HG03460 (cell line): Measurements from ENCODE around the gene SCARF2.

Experiments used
- ATAC-seq: cut with Tn5 transposase; IDR thresholded peaks from one replicate; pipeline ENCODE4 v1.9.1; 2021; ENCODE audit not compliant: unreplicated experiment

SCARF2 gene

DNA sequence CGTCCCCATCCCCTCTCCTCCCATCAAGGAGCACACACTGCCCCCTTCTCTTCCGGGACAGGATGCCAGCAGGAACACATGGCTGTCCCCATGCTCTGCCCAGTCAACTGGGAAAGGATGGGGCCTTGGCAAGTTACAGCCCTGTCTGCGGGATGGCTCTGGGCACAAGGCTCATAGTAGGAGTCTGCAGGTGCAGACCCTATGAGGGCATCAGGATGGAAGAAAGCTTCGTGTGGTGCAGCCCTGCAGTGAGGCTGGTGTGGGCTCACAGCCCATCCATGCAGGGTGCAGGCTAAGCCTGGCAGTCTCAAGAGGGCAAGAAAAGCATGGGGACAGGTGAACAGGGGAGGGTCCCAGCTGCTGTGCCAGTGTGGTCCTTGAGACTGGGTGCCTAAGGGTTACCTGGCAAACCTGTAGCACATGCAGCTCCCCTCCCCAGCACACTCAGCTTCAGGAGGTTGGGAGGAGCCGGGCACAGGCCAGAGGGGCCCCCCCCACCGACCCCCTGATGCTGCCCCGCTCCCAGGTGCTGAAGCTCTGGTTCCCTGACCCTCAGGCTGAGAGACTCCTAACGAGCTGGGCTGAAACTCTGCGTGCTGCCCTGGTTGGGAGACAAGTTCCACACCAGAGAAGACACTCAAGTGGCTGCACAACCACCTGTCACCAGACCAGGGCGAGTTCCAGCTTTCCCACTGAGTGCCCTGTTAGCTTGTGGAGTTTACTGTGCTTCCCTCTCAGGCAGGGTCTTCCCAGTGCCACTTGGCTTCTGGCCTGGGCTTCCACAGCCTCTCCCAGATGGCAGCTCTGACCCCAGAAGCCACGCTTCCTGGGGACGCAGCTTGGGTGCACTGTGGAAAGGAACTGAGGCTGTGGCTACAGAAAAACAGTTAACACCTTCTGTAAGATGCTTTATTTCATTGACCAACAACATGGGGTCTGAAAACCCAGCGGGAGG is 3.3 kb upstream of the SCARF2 start:
- no peak for ATAC-seq

DNA sequence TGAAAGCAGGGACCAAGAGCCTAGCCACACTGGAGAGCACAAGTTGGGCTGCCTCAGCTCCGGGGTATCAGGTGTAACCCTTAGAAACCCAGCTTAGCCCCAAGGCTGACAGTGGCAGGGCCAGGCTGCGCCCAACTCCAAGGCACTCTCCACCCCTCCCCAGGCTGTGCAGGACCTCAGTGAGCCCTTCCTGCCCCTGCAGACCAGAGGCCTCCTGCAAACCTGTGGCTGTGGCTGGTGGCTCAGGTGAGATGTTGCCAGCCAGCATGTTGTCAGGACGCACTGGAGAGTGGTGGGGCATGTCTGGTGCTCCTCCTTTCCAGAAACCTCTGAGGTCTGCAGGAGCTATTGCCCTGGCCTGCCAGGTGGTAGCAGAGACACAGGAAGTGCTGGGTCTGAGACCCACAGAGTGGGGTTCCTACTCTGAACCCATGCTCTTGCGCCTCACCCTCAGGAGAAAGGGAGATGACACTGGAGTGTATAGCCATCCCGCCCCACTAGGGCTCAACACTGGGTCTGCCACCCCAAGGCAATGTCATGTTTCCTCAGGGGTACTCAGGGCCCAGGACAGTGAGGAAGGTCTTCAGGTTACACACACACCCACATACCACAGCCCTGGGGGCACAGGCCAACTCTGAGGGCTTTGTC is 2.4 kb upstream of the SCARF2 start:
- no peak for ATAC-seq

DNA sequence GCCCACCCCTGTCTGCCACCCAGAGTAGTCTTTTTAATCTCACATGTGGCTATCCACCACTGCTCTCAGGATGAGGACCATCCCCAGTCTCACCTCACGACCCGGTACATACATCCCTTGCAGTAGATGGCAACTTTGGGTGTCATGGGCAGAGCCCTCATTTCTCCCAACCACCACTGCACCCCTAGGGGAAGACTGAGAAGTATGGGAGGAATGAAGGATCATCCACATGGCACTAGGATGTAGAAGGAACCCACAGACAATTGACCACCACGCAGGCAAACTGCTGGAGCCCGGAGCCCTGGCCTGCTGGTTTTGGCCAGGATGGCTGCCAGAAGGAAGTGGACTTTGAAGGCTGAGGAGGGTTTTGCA is 1.9 kb upstream of the SCARF2 start:
- ATAC-seq, result no peak

DNA sequence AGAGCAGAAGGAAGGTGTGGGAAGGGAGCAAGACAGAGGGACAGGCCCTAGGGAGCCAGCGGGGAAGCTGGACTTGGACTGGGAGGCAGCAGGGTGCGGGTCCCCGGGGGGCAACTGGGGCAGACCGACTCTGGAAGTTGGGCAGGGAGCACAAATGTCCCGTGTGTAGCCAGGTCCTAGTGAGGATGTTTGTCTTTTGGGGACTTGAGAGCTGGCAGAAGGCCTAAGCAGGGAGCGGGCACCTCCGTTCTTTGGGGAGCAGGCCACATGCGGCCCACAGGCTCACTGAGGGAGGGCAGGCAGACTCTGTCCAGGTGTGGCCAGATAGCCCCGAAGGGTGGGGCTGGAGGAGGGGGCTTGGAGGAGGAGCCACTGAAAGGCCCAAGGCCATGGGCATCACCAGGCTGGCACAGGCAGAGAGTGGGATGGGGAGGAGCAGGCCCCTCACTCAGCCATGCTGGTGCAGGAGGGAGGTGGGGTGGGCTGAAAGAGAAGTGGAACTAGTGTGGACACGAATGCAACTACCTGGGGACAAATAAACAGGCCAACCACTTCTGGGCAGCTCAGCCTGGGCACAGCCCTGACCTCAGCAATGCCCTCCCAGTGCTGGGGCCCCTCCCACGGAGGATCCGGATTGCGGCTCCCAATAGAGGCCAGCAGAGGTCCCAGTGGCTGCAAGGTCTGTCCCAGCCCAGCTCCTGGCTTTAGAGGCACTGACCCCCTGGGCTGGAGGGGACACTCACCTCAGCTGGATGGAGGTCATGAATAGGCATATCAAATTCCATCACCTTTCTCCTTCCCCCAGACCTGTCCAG is 1.3 kb upstream of the SCARF2 start:
- ATAC-seq, result no peak

DNA sequence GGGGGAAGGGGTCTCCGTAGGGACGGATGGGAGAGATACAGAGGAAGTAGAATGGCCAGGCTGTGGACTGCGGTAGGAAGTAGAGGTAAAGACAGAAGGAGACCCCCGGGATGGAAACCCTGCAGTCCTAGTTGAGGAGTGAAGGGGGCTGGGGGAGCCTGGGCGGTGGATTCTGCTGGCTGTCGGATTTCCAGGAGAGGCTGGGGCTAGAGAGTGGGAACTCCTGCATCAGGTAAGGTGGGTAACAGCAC is 727 bp upstream of the SCARF2 start:
- no peak for ATAC-seq

DNA sequence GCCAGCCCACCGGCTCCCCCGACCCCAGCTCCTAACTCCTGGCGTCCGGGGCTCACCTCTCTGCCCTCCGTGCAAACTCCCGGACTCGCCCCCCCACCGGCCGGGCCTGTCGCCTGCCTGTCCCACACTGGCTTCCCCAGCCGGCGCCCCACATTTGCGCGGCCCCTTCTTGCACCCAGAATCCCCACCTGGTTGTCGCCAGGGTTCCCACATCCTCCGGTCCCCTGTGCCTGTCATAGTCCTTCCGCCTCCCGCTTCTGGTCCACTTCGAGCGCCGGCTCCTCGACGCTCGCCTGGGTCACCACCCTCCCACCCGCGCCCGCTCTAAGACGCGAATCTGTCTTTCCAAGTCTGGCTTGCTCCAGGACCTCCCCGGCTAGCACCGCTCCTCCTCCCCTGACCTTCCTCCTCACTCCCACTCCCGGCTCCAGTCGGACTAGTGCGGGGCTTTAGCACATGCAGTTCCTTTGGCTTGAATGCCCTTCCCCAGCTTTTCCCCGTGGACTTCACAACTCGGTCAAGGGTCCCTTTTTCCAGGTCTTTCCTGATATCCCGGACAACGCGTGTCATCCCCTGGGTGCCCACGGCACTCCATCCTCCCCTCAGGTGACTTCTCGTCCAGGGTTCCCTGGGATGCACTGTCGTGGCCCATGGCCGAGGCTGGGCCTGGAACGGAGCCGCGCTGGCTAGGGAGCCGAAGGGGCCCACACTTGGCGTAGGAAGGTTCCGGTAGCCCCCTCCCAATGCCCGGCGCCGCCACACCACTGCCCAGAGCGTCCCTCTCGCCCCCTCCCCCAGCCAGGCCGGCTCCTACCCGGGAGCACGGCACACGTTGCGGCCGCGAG is 635 bp downstream of the SCARF2 start:
- no peak for ATAC-seq

DNA sequence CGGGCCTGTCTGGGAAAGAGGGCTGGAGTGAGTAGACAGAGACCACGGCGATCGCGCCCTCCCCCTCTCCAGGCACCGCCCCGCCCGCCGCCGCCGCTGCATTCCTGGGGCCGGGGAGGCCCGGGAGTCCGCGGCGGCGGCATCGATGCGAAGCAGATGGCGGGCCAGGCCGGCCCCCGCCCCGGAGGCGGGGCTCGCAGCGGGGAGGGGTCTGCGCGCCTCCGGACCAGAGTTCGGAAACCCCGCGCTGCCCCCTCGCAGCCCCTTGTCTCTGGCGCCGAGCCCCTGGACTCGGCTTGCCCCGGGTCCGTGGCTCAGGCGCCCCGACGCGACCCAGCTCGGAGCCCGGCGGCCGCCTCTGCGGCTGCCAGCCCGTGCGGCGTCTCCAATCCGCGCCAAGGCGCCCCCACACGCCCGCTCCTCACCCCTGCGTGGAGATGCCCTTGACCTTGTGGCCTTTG is 1.3 kb downstream of the SCARF2 start:
- no peak for ATAC-seq

DNA sequence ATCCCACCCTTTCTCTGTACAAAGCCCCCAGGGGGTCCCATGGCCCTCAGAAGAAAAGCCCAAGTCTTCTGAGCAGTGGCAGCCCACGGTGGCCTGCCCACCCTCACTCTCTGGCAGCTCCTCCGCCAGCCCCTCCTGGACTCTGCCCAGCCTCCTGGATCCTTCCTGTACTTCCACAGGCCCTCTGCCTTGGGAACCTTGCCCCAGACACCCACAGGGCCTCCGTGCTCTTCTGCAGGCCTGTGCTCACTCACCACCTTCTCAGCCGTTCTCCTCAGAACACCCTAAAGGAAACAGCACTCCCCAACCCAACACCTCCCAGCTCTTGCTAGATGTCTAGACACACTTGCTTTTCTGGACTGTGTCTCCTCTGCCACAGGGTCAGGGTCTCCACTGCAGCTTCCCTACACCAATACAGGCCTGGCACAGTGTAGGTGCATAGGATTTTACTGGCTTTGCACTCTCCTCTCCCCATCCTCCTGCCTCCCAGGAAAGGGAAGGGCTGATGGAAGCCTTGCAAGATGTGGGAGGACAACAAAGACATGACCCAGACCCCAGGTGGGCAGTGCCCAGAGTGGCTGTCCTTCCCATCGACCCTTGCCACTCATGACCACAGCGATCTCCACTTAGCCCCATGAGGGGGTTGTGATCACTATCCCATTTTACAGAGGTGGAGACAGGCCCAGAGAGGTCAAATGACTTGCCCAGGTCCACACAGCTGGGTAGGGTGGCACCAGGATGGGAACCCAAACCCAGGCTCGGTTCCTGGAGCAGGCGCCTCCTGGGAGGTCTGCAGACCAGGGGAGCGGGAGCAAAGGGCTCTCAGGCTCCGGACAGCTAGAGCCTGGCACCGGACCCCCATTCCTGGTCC is 2.0 kb downstream of the SCARF2 start:
- no peak for ATAC-seq

DNA sequence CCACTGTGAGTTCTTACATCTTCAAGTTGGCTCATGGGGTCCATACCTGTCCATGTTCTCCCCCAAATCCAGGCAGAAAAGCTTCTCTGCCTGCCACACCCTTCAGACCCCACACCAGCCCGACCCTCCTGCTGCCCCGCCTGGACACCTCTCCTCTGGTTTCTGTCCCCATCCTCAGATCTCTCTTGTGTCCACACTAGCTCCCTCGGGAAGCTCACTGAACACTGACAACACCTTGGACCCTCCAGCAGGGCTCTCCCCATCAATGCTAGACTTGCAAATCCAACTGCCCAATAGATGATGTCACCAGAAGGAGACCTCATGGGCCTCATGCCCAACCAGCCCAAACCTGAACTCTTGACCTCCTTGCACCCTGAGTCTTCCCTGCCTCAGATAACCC is 2.9 kb downstream of the SCARF2 start:
- no peak for ATAC-seq

DNA sequence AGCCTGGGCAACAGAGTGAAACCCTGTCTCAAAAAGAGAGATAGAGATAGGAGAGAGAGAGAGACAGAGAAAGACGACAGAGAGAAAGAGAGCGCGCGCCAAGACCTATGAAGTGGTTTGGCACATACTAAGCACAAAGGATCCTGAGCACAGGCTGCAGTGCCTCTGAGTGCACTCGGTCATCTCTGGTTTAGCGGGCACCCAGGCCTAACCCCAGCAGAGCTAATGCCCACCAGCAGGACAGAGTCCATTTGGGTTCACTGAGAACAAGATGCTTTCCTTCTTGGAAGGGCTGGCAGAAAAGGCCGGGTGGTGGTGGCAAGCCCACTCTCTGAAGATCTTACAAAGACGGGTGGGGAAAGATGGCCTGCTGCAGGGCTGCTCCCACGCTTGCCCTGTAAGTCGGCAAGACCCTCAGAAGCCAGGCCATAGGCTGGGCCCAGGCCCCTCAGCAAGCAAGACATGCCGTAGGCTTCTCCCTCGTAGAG is 3.3 kb downstream of the SCARF2 start:
- ATAC-seq, result no peak

DNA sequence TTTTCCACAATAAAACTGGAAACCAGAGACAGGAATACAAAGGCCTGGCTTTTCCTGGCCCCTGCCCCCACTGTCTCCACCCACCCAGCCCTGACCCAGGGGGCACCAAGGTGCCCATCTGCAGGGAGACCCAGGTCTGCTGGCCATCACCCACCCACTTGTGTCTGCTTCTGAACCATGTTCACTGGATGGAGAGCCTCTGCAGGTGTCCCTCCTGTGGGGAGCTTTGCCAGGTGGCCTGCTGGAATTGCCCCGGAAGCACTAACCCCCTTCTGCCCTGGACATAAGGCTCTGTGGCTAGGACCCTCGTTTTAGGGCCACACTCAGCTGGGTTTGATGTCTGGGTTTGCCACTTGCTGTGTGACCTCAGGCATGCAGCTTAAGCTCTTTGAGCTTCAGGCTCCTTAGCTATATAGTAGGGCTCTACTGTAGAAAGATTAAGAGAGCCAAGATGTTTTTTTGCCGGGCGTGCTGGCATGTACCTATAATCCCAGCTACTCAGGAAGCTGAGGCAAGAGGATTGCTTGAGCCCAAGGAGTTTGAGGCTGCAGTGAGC is 3.9 kb downstream of the SCARF2 start:
- ATAC-seq, result no peak

DNA sequence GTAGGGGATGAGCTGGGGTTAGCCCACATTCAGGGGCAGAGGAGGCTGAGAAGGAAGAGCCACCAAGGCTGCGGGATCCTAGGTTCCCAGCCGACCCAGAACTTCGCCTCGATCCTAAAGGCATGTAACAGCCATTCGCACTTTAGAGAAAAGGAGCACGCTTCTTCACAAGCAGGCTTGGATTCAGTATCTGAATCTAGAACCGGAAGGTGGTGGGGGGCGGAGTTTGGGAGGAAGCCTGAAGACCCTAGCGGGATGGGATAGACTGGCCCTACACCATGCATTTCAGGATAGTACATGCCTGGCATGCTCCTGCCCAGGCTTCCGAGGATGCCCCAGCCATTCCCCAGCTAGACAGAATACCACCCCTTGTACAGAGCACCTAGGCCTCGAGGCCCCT is 4.4 kb downstream of the SCARF2 start:
- ATAC-seq, result no peak

DNA sequence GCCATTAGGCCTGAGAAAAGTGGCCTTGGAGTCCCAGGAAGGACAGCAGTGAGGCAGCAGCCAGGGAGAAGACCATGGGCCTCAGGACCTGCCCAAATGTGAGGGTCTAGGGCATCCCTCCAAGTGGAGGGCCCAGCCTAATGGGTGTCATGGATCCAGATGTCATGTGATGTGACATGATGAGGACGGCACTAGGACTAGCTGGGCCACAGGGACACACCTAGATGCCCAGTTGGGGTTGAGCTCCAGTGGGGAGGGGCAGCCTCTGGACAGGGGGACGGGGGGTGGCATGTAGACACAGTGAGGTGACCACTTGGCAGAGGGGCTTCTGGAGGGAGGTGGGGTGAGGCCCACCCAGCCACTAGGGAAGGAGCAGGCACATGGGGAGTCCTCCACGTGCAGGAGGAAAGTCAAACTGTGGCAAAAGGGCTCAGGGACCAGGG is 5.4 kb downstream of the SCARF2 start:
- no peak for ATAC-seq

DNA sequence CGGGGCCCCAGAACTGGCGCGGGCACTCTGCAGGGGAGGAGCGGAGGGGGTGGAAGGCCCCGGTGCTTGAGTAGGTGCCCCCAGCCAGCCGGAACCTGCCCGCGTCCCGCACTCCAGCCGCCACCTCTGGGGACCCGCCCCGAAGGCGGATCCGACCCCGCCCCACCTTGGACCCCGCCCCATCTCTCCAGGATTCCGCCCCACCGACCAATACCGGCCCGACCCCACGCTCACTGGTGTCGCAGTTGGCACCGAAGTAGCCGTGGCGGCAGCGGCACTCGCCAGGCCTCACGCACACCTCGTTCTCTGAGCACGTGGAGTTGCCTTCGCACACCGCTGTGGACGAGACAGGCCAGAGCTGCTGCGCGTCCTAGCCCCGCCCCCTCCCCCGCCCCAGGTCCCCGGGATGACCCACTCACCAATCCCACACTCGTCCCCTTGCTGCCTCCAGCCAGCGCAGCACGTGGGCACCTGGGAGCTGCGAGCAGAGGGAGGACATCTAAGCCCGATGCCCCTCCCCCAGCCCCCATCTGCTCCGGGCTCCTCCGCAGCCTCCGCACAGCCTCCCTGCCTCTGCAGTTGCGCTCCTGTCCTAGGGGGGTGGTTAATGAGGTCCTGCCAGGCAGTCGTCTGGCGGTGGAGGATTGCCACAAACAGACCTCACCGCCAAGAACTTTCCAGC is 6.0 kb downstream of the SCARF2 start:
- ATAC-seq, result no peak

DNA sequence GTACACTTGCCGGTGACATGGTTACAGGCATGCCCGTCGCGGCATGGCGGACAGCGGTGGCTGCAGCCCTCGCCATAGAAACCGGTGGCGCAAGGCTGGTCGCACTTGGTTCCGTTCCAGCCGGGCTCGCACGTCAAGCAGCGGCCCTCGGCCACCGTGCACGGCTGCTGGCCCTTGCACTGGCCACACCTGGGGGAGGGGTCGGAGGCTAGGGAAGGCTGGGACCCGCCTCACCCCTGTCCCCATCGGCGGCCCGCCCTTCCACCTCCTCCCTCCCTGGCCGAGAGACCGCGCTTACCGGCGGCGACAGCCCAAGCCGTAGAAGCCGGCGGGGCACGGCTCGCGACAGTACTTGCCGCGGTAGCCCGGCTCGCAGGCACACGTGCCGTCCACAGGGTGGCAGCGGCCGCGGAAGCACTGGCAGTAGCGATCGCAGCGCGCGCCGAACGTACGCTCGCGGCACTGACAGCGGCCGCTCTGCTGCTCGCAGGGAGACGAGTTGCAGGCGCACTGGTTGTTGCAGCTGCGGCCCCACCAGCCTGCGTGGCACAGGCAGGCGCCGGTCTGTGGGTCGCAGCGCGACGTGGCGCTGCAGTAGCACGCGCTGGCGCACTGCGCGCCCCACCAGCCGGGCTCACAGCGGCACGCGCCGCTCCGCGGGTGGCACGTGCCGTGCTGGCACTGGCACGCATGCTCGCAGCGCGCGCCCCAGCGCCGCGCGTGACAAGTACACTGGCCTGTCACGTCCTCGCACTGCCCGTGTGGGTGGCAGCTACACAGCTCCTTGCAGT is 6.7 kb downstream of the SCARF2 start:
- no peak for ATAC-seq

DNA sequence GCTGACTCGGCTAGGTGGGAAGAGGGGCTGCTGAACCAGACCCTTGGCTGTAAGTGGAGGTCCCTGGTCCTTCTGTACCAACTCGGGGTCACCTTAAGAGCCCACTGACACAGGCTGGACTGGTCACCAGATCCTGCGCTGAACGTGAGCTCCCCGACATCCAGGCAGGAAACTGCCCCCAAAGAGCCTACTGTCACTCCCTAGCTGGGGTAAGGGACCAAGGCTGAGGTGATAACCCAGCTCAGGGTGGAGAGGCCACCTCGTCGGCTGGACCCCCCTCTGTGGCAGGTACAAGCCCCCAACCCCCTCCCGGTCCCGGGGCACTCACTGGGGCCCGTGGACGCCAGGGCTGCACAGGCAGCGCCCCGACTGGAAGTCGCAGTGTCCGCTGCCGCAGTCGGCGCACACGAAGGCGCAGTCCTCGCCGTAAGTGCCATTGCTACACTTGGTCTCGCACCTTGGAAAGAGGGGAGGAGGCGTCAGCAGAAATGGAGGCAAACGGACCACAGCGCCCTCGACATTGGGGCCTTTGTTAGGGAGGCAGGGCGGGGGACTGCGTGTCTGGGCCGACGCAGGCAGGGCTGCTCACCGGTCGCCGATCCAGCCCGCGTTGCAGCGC is 7.4 kb downstream of the SCARF2 start:
- ATAC-seq, result no peak

DNA sequence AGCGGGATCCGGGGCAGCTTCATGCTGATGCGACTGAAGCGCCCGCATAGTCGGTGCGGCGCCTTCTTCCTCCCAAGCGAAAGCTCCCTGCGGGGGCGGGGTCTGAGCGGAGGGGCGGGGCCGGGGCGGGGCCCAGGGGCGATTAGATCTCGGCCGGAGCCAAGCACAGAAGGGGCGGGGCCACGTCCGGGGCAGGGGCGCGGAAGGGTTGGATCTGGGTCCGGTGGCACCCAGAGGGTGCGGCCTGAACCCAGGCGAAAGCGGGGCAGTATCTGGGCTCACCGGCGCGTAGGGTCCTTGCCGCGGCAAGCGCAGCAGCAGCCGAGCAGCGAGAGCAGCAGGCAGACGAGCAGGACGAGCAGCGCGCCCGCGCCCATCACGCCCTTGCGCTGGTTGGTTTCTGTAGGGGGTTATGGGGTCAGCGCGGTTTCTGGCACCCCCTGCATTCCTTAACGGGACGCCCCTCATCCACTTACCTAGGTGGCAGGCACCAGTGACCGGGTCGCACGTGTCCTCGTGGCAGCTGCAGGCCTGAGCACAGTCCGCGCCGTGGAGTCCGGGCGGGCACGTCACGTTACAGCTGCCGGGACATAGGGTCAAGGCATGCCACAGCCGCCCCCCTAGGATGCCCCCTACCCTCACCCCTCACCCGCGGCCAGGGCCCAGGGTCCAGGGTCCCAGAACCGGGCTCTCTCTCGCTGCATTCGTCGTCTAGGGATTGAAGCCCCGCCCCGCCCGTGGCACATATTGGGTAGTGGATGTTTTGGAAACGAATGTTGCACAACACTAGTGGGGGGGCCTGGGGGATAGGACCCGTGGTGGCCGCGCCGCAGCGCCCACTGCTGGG is 8.1 kb downstream of the SCARF2 start:
- ATAC-seq, result no peak
